Activated effector memory CD4-positive, alpha-beta T cell treated with anti-CD3 and anti-CD28 coated beads, Interleukin-2, amount 50 U/mL, for 16 hours (primary cell): ENCODE results near the gene HP1BP3.

Experiments used
- DNase-seq: peaks from one replicate; pipeline ENCODE4 v3.0.0-alpha.2; 2020

Gene HP1BP3

GRCh38 chr1:20709868-20710267 is 77.2 kb downstream of the HP1BP3 start:
- no peak for DNase-seq

GRCh38 chr1:20708891-20709290 is 78.2 kb downstream of the HP1BP3 start:
- no peak for DNase-seq

- no peak for DNase-seq
Measured at GRCh38 chr1:20708057-20708456, 79.0 kb downstream of the HP1BP3 start.

- DNase-seq = no peak
Measured at GRCh38 chr1:20706841-20707240, 80.3 kb downstream of the HP1BP3 start.

GRCh38 chr1:20705203-20705755 is 81.8 kb downstream of the HP1BP3 start:
- no peak for DNase-seq

GRCh38 chr1:20704390-20705202 is 82.5 kb downstream of the HP1BP3 start:
- DNase-seq = no peak

- no peak for DNase-seq
Measured at GRCh38 chr1:20703124-20703756, 83.9 kb downstream of the HP1BP3 start.

GRCh38 chr1:20702416-20702815 is 84.7 kb downstream of the HP1BP3 start:
- no peak for DNase-seq

- no peak for DNase-seq
Measured at GRCh38 chr1:20701847-20702246, 85.3 kb downstream of the HP1BP3 start.

GRCh38 chr1:20701446-20701845 is 85.7 kb downstream of the HP1BP3 start:
- DNase-seq = no peak

- no peak for DNase-seq
Measured at GRCh38 chr1:20700636-20701215, 86.4 kb downstream of the HP1BP3 start.

GRCh38 chr1:20699558-20699957 is 87.5 kb downstream of the HP1BP3 start:
- DNase-seq = no peak

GRCh38 chr1:20698195-20698910 is 88.8 kb downstream of the HP1BP3 start:
- no peak for DNase-seq

- no peak for DNase-seq
Measured at GRCh38 chr1:20697563-20697962, 89.5 kb downstream of the HP1BP3 start.

- peak; percentile 88 for DNase-seq
Measured at GRCh38 chr1:20696397-20697333, 90.4 kb downstream of the HP1BP3 start.

- DNase-seq = no peak
Measured at GRCh38 chr1:20695515-20695914, 91.6 kb downstream of the HP1BP3 start.

GRCh38 chr1:20693623-20694022 is 93.5 kb downstream of the HP1BP3 start:
- no peak for DNase-seq
